ENCODE data around the gene PARP12. TPM values are rescaled to one million over a fixed set of nuclear protein-coding genes. Genes with fewer than 3 reads are reported as not detected.

The PARP12 gene, protein sequence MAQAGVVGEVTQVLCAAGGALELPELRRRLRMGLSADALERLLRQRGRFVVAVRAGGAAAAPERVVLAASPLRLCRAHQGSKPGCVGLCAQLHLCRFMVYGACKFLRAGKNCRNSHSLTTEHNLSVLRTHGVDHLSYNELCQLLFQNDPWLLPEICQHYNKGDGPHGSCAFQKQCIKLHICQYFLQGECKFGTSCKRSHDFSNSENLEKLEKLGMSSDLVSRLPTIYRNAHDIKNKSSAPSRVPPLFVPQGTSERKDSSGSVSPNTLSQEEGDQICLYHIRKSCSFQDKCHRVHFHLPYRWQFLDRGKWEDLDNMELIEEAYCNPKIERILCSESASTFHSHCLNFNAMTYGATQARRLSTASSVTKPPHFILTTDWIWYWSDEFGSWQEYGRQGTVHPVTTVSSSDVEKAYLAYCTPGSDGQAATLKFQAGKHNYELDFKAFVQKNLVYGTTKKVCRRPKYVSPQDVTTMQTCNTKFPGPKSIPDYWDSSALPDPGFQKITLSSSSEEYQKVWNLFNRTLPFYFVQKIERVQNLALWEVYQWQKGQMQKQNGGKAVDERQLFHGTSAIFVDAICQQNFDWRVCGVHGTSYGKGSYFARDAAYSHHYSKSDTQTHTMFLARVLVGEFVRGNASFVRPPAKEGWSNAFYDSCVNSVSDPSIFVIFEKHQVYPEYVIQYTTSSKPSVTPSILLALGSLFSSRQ
- 18.2 to 22.3 TPM (median 20.8 TPM) in 5 replicates for total RNA-seq (2022; extraction: Qiagen RNA extraction)

DNA sequence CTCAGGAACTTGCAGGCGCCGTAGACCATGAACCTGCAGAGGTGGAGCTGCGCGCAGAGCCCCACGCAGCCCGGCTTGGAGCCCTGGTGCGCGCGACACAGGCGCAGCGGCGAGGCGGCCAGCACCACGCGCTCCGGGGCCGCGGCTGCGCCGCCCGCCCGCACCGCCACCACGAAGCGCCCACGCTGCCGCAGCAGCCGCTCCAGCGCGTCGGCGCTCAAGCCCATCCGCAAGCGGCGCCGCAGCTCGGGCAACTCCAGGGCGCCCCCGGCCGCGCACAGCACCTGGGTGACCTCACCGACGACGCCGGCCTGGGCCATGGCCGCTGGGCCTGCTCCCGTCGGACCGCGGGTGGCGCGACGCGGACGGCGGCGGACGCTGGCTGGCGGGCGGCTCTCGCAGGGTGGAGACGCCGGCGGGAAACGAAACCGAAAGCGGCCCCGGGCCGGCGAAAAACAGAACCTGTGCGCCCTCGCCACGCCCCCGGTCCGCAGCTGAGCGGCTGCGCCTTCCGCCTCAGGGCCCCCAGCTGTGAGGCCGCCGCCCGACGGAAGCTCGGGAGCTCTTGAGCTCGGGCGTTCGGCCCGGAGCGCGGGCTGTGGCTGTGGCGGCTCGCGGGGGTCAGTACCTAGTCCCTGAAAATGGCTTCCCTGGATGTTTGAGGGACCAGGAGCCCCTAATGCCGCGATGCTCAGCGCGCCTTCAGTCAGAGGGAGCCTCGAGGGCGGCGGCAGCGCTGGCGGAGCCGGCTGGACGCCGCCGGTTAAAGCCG lies at the start of gene PARP12:
Gene PARP12 (minus strand): TSS at position 424 of the 772 bp plus-strand sequence. CDS start 104 bp downstream, at position 320.

Other genes with a start within 250 kb of the PARP12 start
- 12.5 to 15.0 TPM (median 14.7 TPM) in 5 replicates for gene TBXAS1, start 233.7 kb downstream of the PARP12 start, total RNA-seq (2022; extraction: Qiagen RNA extraction)
- 1.7 to 3.4 TPM (median 2.2 TPM) in 5 replicates for gene KDM7A, start 114.0 kb upstream of the PARP12 start, total RNA-seq (2022; extraction: Qiagen RNA extraction)